HCT116 (cell line): Measurements from ENCODE around the gene TENT5A.

Source experiments
- CTCF ChIP-seq, 3 experiments: fragments of 200-600 bp in 1 of 3; sonication (generic) in 1 of 3; IDR thresholded peaks in 2 of 3; conservative IDR thresholded peaks in 1 of 3; 2 replicates each; pipeline ENCODE4 v1.5.1; 2012 to 2017; ENCODE audit warnings: low read depth in 2 of 3, low read length in 2 of 3, antibody characterized with exemption in 1 of 3, borderline replicate concordance in 1 of 3, control low read depth in 1 of 3, mild to moderate bottlenecking in 1 of 3, mixed read lengths in 1 of 3, mixed run types in 1 of 3, moderate library complexity in 1 of 3; ENCODE audit not compliant: insufficient read depth in 1 of 3
- EZH2 ChIP-seq: fragments of 200-600 bp; sonication (generic); IDR thresholded peaks from 2 replicates; pipeline ENCODE4 v1.6.1; 2017; ENCODE audit warnings: antibody characterized with exemption, mixed run types
- EZH2phosphoT487 ChIP-seq: fragments of 200-600 bp; IDR thresholded peaks from 2 replicates; pipeline ENCODE4 v1.6.1; 2018; ENCODE audit warnings: antibody characterized with exemption, borderline replicate concordance
- MAX ChIP-seq: IDR thresholded peaks from 2 replicates; pipeline ENCODE4 v1.6.1; 2012
- POLR2A ChIP-seq: IDR thresholded peaks from 2 replicates; pipeline ENCODE4 v1.7.0; 2011; ENCODE audit warnings: borderline replicate concordance; ENCODE audit not compliant: insufficient read depth, insufficient read length; ENCODE audit errors: extremely low read depth
- REST ChIP-seq: IDR thresholded peaks from 2 replicates; pipeline ENCODE4 v1.6.1; 2012; ENCODE audit warnings: low read depth

GRCh38 chr6:81773887-81774286, 21.4 kb upstream of the TENT5A start:
- TF ChIP-seq EZH2phosphoT487 (no peak), POLR2A (no peak), CTCF (IDR thresholded peaks at IDR 0.05 in 2 of 3, conservative IDR thresholded peaks at IDR 0.05 in 1 of 3; ENCODE audit: borderline replicate concordance in 1 of 3, insufficient read depth in 1 of 3, low read depth in 2 of 3, low read length in 2 of 3) (no peak), EZH2 (no peak), REST (no peak), MAX (no peak)
